H9 (cell line): ENCODE measurements around the gene ASXL1. TPM values are rescaled to one million over a fixed set of nuclear protein-coding genes. Genes with fewer than 3 reads are reported as not detected.

Experiments
- DNase-seq: peaks from one replicate; pipeline ENCODE4 v3.0.0-alpha.2; 2017
- H2AFZ ChIP-seq: one replicate; pipeline ENCODE4 v1.6.1; 2013; ENCODE audit warnings: mild to moderate bottlenecking, low read length, control low read depth, moderate library complexity
- H2AK5ac ChIP-seq: 2 replicates; pipeline ENCODE4 v1.6.1; 2013; ENCODE audit warnings: low read length, control low read depth, mixed read lengths; ENCODE audit not compliant: insufficient read length
- H2BK120ac ChIP-seq: one replicate; pipeline ENCODE4 v1.6.1; 2013; ENCODE audit warnings: low read depth, mild to moderate bottlenecking, low read length, control low read depth, inconsistent platforms; ENCODE audit not compliant: poor library complexity, severe bottlenecking
- H2BK12ac ChIP-seq: 2 replicates; pipeline ENCODE4 v1.6.1; 2013; ENCODE audit warnings: low read length, control low read depth, mixed read lengths, low read depth; ENCODE audit not compliant: insufficient read length
- H2BK15ac ChIP-seq: 2 replicates; pipeline ENCODE4 v1.6.1; 2013; ENCODE audit warnings: low read depth, low read length, control low read depth
- H2BK20ac ChIP-seq: one replicate; pipeline ENCODE4 v1.6.1; 2013; ENCODE audit warnings: low read depth, mild to moderate bottlenecking, low read length, control low read depth, inconsistent platforms; ENCODE audit not compliant: poor library complexity, severe bottlenecking
- H2BK5ac ChIP-seq: 2 replicates; pipeline ENCODE4 v1.6.1; 2013; ENCODE audit warnings: low read length, control low read depth, mixed read lengths; ENCODE audit not compliant: insufficient read length
- H3K14ac ChIP-seq: 2 replicates; pipeline ENCODE4 v1.6.1; 2013; ENCODE audit warnings: low read length, control low read depth; ENCODE audit not compliant: insufficient read depth
- H3K18ac ChIP-seq: 2 replicates; pipeline ENCODE4 v1.6.1; 2013; ENCODE audit warnings: low read depth, mild to moderate bottlenecking, mixed read lengths, low read length, control low read depth; ENCODE audit not compliant: insufficient read length
- H3K23ac ChIP-seq: 2 replicates; pipeline ENCODE4 v1.6.1; 2013; ENCODE audit warnings: low read length, control low read depth, mixed read lengths, low read depth; ENCODE audit not compliant: insufficient read length
- H3K23me2 ChIP-seq: 2 replicates; pipeline ENCODE4 v1.6.1; 2013; ENCODE audit warnings: low read depth, mild to moderate bottlenecking, mixed read lengths, low read length, control low read depth; ENCODE audit not compliant: insufficient read length, poor library complexity, severe bottlenecking
- H3K27ac ChIP-seq: 2 replicates; pipeline ENCODE4 v1.5.1; 2013; ENCODE audit warnings: low read length, control low read depth, mixed read lengths, low read depth; ENCODE audit not compliant: insufficient read length
- H3K27me3 ChIP-seq: 2 replicates; pipeline ENCODE4 v1.6.1; 2013; ENCODE audit warnings: low read length, control low read depth, inconsistent platforms; ENCODE audit not compliant: insufficient read depth
- H3K4ac ChIP-seq: 2 replicates; pipeline ENCODE4 v1.6.1; 2013; ENCODE audit warnings: low read depth, mild to moderate bottlenecking, control low read depth, inconsistent platforms, low read length, moderate library complexity
- H3K4me1 ChIP-seq: 2 replicates; pipeline ENCODE4 v1.6.1; 2013; ENCODE audit warnings: low read length, control low read depth, inconsistent platforms; ENCODE audit not compliant: insufficient read depth
- H3K4me2 ChIP-seq: 2 replicates; pipeline ENCODE4 v1.6.1; 2013; ENCODE audit warnings: low read length, control low read depth, mixed read lengths; ENCODE audit not compliant: insufficient read length, insufficient read depth
- H3K56ac ChIP-seq: 2 replicates; pipeline ENCODE4 v1.6.1; 2013; ENCODE audit warnings: low read depth, mild to moderate bottlenecking, mixed read lengths, low read length, control low read depth; ENCODE audit not compliant: insufficient read length
- H3K79me1 ChIP-seq: 2 replicates; pipeline ENCODE4 v1.6.1; 2013; ENCODE audit warnings: low read depth, mild to moderate bottlenecking, moderate library complexity, low read length, control low read depth, inconsistent platforms; ENCODE audit not compliant: insufficient read depth, poor library complexity, severe bottlenecking
- H3K79me2 ChIP-seq: 2 replicates; pipeline ENCODE4 v1.6.1; 2013; ENCODE audit warnings: low read length, control low read depth, inconsistent platforms; ENCODE audit not compliant: insufficient read depth
- H3K9ac ChIP-seq: 2 replicates; pipeline ENCODE4 v1.6.1; 2013; ENCODE audit warnings: low read length, control low read depth, mixed read lengths; ENCODE audit not compliant: insufficient read length; ENCODE audit errors: extremely low read depth
- H3K9me3 ChIP-seq: one replicate; pipeline ENCODE4 v1.6.1; 2013; ENCODE audit warnings: low read depth, low read length, inconsistent platforms; ENCODE audit not compliant: control insufficient read depth
- H3T11ph ChIP-seq: one replicate; pipeline ENCODE4 v1.6.1; 2013; ENCODE audit warnings: mild to moderate bottlenecking, low read length, control low read depth, inconsistent platforms
- H4K20me1 ChIP-seq: one replicate; pipeline ENCODE4 v1.6.1; 2013; ENCODE audit not compliant: control insufficient read depth, insufficient read length, insufficient read depth
- H4K5ac ChIP-seq: 2 replicates; pipeline ENCODE4 v1.6.1; 2013; ENCODE audit warnings: low read depth, mild to moderate bottlenecking, mixed read lengths, low read length, control low read depth; ENCODE audit not compliant: insufficient read length
- H4K8ac ChIP-seq: replicated peaks from 2 replicates; pipeline ENCODE4 v1.6.1; 2013; ENCODE audit warnings: low read length, control low read depth, mixed read lengths, low read depth; ENCODE audit not compliant: insufficient read length
- H4K91ac ChIP-seq: 2 replicates; pipeline ENCODE4 v1.6.1; 2013; ENCODE audit warnings: low read depth, mild to moderate bottlenecking, moderate library complexity, mixed read lengths, low read length, control low read depth; ENCODE audit not compliant: insufficient read length
- H3K27ac Mint-ChIP-seq, 3 experiments: 2 replicates in 2 of 3; 3 replicates in 1 of 3; pipeline ENCODE4 v1.8.0; 2020 to 2021; ENCODE audit warnings: mixed read lengths in 3 of 3, mild to moderate bottlenecking in 1 of 3, moderate library complexity in 1 of 3
- H3K27me3 Mint-ChIP-seq: 2 replicates; pipeline ENCODE4 v1.8.0; 2021; ENCODE audit warnings: low read depth, mild to moderate bottlenecking, moderate library complexity, mixed read lengths
- H3K36me3 Mint-ChIP-seq, 3 experiments: 2 replicates in 2 of 3; 3 replicates in 1 of 3; pipeline ENCODE4 v1.8.0; 2020 to 2021; ENCODE audit warnings: low read depth in 3 of 3, mixed read lengths in 3 of 3; ENCODE audit not compliant: insufficient read depth in 1 of 3
- H3K4me1 Mint-ChIP-seq, 2 experiments: 2 replicates each; pipeline ENCODE4 v1.8.0; 2020; ENCODE audit warnings: mixed read lengths in 2 of 2
- H3K4me3 Mint-ChIP-seq, 2 experiments: 2 replicates in 1 of 2; 3 replicates in 1 of 2; pipeline ENCODE4 v1.8.0; 2020 to 2021; ENCODE audit warnings: mild to moderate bottlenecking in 2 of 2, mixed read lengths in 2 of 2, moderate library complexity in 1 of 2
- H3K9me3 Mint-ChIP-seq, 2 experiments: 2 replicates in 1 of 2; 3 replicates in 1 of 2; pipeline ENCODE4 v1.8.0; 2020; ENCODE audit warnings: mild to moderate bottlenecking in 2 of 2, mixed read lengths in 2 of 2, moderate library complexity in 1 of 2
- WGBS: extraction: QIAGEN DNeasy Blood & Tissue Kit; methylation state at CpG from one replicate; pipeline ENCODE4 v1.1.7; 2013; ENCODE audit warnings: missing lambda C conversion rate, low lambda C conversion rate, mixed read lengths; ENCODE audit not compliant: insufficient read length; ENCODE audit errors: extremely low coverage; 5-methylcytosine and 5-hydroxymethylcytosine counted together
- total RNA-seq: library from RNA; stranded (reverse); gene quantifications from 2 replicates; pipeline ENCODE4 v1.2.1, GENCODE V29; 2021
- TF ChIP-seq, protein P1 (sequence below): fragments of 200-600 bp; sonication (generic); conservative IDR thresholded peaks from 3 replicates; pipeline ENCODE4 v1.8.0; 2021; ENCODE audit warnings: antibody characterized with exemption, mild to moderate bottlenecking

Gene ASXL1
- total RNA-seq, 1 experiment from 2014 or later: 39.5 TPM

DNA sequence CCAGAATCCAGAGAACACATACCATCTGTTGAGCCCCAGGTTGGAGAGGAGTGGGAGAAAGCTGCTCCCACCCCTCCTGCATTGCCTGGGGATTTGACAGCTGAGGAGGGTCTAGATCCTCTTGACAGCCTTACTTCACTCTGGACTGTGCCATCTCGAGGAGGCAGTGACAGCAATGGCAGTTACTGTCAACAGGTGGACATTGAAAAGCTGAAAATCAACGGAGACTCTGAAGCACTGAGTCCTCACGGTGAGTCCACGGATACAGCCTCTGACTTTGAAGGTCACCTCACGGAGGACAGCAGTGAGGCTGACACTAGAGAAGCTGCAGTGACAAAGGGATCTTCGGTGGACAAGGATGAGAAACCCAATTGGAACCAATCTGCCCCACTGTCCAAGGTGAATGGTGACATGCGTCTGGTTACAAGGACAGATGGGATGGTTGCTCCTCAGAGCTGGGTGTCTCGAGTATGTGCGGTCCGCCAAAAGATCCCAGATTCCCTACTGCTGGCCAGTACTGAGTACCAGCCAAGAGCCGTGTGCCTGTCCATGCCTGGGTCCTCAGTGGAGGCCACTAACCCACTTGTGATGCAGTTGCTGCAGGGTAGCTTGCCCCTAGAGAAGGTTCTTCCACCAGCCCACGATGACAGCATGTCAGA is 77.4 kb downstream of the ASXL1 start:
- H3K14ac ChIP-seq: no peak overlapping the region
- no peaks in the 10 kb centered on the region for H3K79me2 ChIP-seq
- no peak overlapping the region for H3K23ac ChIP-seq
- H4K8ac ChIP-seq: no peak overlapping the region
- no peaks in the 10 kb centered on the region for H3K4me1 ChIP-seq
- no peak overlapping the region for H2AFZ ChIP-seq
- H3K27me3 ChIP-seq: no peaks in the 10 kb centered on the region
- H2BK12ac ChIP-seq: no peak overlapping the region
- no peaks in the 10 kb centered on the region for H3K23me2 ChIP-seq
- Mint-ChIP-seq H3K4me1 (peaks cover 0 to 3% of the 10 kb centered on the region in 2 experiments; a peak in 1 of 4 replicates), H3K27me3 (no peaks in the 10 kb centered on the region), H3K9me3 (no peaks in the 10 kb centered on the region), H3K36me3 (peaks cover 10 to 48% (median 33%) of the 10 kb centered on the region in 3 experiments; a peak in 5 of 7 replicates), H3K4me3 (no peak overlapping the region), H3K27ac (no peak overlapping the region)
- H4K91ac ChIP-seq: no peak overlapping the region
- H2AK5ac ChIP-seq: no peak overlapping the region
- no peak overlapping the region for H3K4me2 ChIP-seq
- H3K56ac ChIP-seq: no peak overlapping the region
- no CpG with 5 or more reads among the region's 12 CpGs for WGBS
- H3K27ac ChIP-seq: no peak overlapping the region
- H3K18ac ChIP-seq: no peak overlapping the region
- H4K20me1 ChIP-seq: no peaks in the 10 kb centered on the region
- no peak overlapping the region for H3K9ac ChIP-seq
- H3K4ac ChIP-seq: no peak overlapping the region
- TF ChIP-seq, protein P1, sequence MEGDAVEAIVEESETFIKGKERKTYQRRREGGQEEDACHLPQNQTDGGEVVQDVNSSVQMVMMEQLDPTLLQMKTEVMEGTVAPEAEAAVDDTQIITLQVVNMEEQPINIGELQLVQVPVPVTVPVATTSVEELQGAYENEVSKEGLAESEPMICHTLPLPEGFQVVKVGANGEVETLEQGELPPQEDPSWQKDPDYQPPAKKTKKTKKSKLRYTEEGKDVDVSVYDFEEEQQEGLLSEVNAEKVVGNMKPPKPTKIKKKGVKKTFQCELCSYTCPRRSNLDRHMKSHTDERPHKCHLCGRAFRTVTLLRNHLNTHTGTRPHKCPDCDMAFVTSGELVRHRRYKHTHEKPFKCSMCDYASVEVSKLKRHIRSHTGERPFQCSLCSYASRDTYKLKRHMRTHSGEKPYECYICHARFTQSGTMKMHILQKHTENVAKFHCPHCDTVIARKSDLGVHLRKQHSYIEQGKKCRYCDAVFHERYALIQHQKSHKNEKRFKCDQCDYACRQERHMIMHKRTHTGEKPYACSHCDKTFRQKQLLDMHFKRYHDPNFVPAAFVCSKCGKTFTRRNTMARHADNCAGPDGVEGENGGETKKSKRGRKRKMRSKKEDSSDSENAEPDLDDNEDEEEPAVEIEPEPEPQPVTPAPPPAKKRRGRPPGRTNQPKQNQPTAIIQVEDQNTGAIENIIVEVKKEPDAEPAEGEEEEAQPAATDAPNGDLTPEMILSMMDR: no peak
- no peaks in the 10 kb centered on the region for H3K9me3 ChIP-seq
- no peak overlapping the region for H2BK5ac ChIP-seq
- DNase-seq: no peak
- H3K79me1 ChIP-seq: no peaks in the 10 kb centered on the region
- no peak overlapping the region for H2BK20ac ChIP-seq
- no peak overlapping the region for H4K5ac ChIP-seq
- H3T11ph ChIP-seq: no peak overlapping the region
- no peak overlapping the region for H2BK15ac ChIP-seq
- H2BK120ac ChIP-seq: no peak overlapping the region
